ACC112 (cell line): ENCODE data around the gene CDH22.

Experiments used
- H2AFZ ChIP-seq: fragments of 200-600 bp; sonication (generic); one replicate; pipeline ENCODE4 v1.6.0; 2017; ENCODE audit warnings: antibody characterized with exemption, low read length; ENCODE audit not compliant: unreplicated experiment
- H3K27ac ChIP-seq: fragments of 200-600 bp; sonication (generic); 2 replicates; pipeline ENCODE4 v1.5.1; 2014; ENCODE audit warnings: low read depth, mild to moderate bottlenecking, antibody characterized with exemption, low read length, moderate library complexity
- H3K27me3 ChIP-seq: fragments of 200-600 bp; sonication (generic); 2 replicates; pipeline ENCODE4 v1.6.1; 2014; ENCODE audit warnings: mild to moderate bottlenecking, antibody characterized with exemption, low read length, moderate library complexity, mixed read lengths; ENCODE audit not compliant: insufficient read depth
- H3K36me3 ChIP-seq: fragments of 200-600 bp; sonication (generic); 2 replicates; pipeline ENCODE4 v1.6.1; 2016; ENCODE audit warnings: mild to moderate bottlenecking, antibody characterized with exemption, low read length, moderate library complexity, mixed read lengths; ENCODE audit not compliant: insufficient read depth
- H3K4me1 ChIP-seq: fragments of 200-600 bp; sonication (generic); one replicate; pipeline ENCODE4 v1.6.1; 2016; ENCODE audit warnings: low read length, mixed read lengths; ENCODE audit not compliant: insufficient read depth, unreplicated experiment, control insufficient read depth
- H3K4me3 ChIP-seq: fragments of 200-600 bp; sonication (generic); 2 replicates; pipeline ENCODE4 v1.5.1; 2014; ENCODE audit warnings: mild to moderate bottlenecking, low read depth, low read length
- H3K79me2 ChIP-seq: fragments of 200-600 bp; sonication (generic); one replicate; pipeline ENCODE4 v1.6.0; 2016; ENCODE audit warnings: low read length; ENCODE audit not compliant: control insufficient read depth, unreplicated experiment, insufficient read depth

CDH22 gene

DNA sequence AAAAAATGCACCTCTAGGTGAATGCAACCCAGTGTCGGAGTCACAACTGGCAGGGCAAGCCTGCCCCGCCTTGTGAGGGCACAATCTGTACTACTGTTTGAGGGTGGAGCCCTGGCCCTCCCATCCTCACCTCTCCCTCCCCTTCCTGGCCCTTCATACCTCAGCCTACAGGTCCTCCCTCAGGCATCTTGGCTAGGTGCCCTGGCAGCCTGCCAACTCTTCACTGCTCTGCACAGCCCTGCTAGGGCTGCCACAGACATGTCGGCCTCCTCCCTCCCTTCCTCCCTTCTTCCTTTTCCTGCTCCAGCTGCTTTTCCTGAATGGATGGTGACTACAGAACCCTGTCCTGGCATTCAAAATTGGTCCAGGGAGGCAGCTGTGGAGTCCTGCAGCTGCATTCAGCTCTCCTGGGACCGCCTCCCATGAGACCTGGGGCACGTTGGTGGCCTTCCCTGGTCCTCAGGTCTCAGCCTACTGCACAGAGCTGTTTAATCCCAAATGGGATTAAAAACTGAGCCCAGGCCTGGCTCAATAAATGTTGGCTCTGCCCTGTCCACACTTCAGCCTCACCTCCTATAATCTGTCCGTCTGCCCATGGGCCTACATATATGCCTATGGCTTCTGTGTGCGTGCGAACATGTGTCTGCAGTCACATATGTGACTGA, 52.7 kb downstream of the CDH22 start:
- no peak overlapping the region for H2AFZ ChIP-seq
- no peaks in the 10 kb centered on the region for H3K4me1 ChIP-seq
- H3K27ac ChIP-seq: no peak overlapping the region
- no peaks in the 10 kb centered on the region for H3K36me3 ChIP-seq
- no peak overlapping the region for H3K4me3 ChIP-seq
- peaks cover 65% of the 10 kb centered on the region for H3K27me3 ChIP-seq
- no peaks in the 10 kb centered on the region for H3K79me2 ChIP-seq

DNA sequence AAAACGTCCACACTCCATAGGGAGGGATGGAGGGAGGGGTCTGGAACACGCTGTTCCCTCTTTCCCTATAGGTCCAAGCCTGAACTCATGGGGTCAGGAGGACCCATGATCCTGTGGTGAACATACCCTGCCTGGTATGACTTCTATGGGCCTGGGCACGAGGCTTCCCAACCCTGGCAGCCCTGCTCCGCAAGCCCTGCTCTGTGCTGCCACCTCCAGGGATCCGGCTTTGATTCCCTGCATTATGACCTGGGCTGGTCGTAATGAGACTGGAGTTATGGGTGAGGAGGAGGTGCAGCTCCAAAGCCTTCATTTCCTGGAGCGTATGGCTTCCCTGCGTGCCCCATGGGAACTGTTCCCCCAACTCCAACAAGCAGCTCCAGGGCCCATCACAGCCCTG, 54.9 kb downstream of the CDH22 start:
- Histone ChIP-seq H2AFZ (no peak overlapping the region), H3K27me3 (peaks cover 70% of the 10 kb centered on the region), H3K27ac (no peak overlapping the region), H3K4me1 (no peaks in the 10 kb centered on the region), H3K79me2 (no peaks in the 10 kb centered on the region), H3K36me3 (no peaks in the 10 kb centered on the region), H3K4me3 (no peak overlapping the region)

GRCh38 chr20:46252352-46253091, 55.8 kb downstream of the CDH22 start:
- Histone ChIP-seq H3K27ac (no peak overlapping the region), H3K79me2 (no peaks in the 10 kb centered on the region), H3K36me3 (no peaks in the 10 kb centered on the region), H3K4me3 (no peak overlapping the region), H3K4me1 (no peaks in the 10 kb centered on the region), H3K27me3 (peaks cover 70% of the 10 kb centered on the region), H2AFZ (no peak overlapping the region)

DNA sequence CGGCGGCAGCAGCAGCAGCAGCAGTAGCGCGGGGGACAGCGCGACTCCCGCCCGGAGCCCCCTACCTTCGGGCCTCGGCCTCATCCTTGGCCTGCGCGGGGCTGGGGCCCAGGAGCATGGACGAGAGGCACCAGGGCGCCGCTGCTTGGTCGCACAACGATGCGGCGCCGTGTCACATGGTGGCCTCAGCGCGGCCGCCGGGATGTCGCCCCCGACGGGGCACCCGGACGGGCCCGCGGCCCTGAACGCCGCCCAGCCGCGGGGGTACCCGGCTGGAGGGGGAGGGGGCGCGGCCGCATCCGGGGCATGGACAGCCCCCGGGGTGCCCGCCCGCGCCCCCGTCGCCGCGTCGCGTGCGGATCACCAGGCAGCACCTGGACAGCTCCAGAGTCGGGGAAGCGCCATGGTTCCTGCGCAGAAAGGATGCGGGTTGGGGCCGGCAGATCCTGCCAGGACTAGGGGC, 57.1 kb downstream of the CDH22 start:
- no peak overlapping the region for H3K27ac ChIP-seq
- no peaks in the 10 kb centered on the region for H3K79me2 ChIP-seq
- no peak overlapping the region for H3K4me3 ChIP-seq
- no peaks in the 10 kb centered on the region for H3K4me1 ChIP-seq
- H3K27me3 ChIP-seq: peaks cover 75% of the 10 kb centered on the region
- H3K36me3 ChIP-seq: no peaks in the 10 kb centered on the region
- no peak overlapping the region for H2AFZ ChIP-seq

GRCh38 chr20:46250772-46251171, 57.5 kb downstream of the CDH22 start:
- Histone ChIP-seq H3K4me1 (no peaks in the 10 kb centered on the region), H2AFZ (no peak overlapping the region), H3K79me2 (no peaks in the 10 kb centered on the region), H3K27ac (no peak overlapping the region), H3K4me3 (no peak overlapping the region), H3K27me3 (peaks cover 75% of the 10 kb centered on the region), H3K36me3 (no peaks in the 10 kb centered on the region)

GRCh38 chr20:46249671-46250070, 58.6 kb downstream of the CDH22 start:
- Histone ChIP-seq H2AFZ (no peak overlapping the region), H3K27me3 (peaks cover 85% of the 10 kb centered on the region), H3K36me3 (no peaks in the 10 kb centered on the region), H3K27ac (no peak overlapping the region), H3K4me1 (no peaks in the 10 kb centered on the region), H3K79me2 (no peaks in the 10 kb centered on the region), H3K4me3 (no peak overlapping the region)

DNA sequence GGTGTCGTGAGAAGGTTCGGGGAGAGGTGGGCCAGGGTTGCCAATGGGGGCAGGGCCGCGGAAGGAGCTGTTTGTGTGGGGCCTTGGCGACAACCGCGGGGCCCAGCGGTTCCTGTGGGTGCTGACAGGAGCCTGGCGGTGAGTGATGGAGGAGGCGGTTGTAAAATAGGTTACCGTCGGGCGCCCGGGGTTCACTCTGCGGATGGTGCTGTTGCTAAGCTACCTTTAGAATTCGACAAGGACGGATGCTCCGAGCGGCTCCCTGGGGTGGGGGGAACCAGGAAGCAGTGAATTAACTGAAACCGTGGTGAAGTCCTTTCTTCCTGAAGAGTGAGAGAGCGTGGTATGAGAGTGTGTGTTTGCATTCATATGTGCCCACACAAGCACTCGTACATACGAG, 61.7 kb downstream of the CDH22 start:
- H3K36me3 ChIP-seq: no peaks in the 10 kb centered on the region

GRCh38 chr20:46243707-46244628, 64.3 kb downstream of the CDH22 start:
- H3K79me2 ChIP-seq: no peaks in the 10 kb centered on the region
- H2AFZ ChIP-seq: no peak overlapping the region
- H3K27me3 ChIP-seq: peaks cover 88% of the 10 kb centered on the region
- no peak overlapping the region for H3K27ac ChIP-seq
- no peaks in the 10 kb centered on the region for H3K4me1 ChIP-seq
- H3K4me3 ChIP-seq: no peak overlapping the region
- H3K36me3 ChIP-seq: no peaks in the 10 kb centered on the region

More for the DNA sequence above, 61.7 kb downstream of the CDH22 start:
- H3K4me3 ChIP-seq: no peak overlapping the region
- H3K79me2 ChIP-seq: no peaks in the 10 kb centered on the region
- peaks cover 87% of the 10 kb centered on the region for H3K27me3 ChIP-seq
- H3K4me1 ChIP-seq: no peaks in the 10 kb centered on the region
- no peak overlapping the region for H3K27ac ChIP-seq
- no peak overlapping the region for H2AFZ ChIP-seq

GRCh38 chr20:46242390-46242789, 65.9 kb downstream of the CDH22 start:
- Histone ChIP-seq H3K27me3 (peaks cover 88% of the 10 kb centered on the region), H3K79me2 (no peaks in the 10 kb centered on the region), H2AFZ (no peak overlapping the region), H3K4me1 (no peaks in the 10 kb centered on the region), H3K36me3 (no peaks in the 10 kb centered on the region), H3K27ac (no peak overlapping the region), H3K4me3 (no peak overlapping the region)

DNA sequence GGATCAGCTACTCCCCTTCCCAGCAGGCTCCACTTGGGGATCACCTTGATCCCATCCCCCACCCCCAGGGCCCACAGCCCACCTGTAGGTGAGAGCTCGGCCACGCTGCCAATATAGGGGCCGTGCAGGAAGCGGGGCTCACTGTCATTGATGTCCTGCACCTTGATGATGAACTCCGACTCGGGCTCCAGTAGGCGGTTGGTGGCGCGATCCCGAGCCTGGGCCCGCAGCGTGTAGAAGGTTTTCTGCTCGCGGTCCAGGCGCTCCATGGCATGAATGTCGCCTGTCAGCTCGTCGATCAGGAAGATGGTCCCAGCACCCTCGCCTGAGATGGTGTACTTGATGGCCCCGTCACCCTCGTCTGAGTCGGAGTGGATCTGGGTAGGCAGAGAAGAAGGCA, 67.4 kb downstream of the CDH22 start:
- H3K4me1 ChIP-seq: no peaks in the 10 kb centered on the region
- no peaks in the 10 kb centered on the region for H3K36me3 ChIP-seq
- no peak overlapping the region for H3K4me3 ChIP-seq
- H3K27me3 ChIP-seq: peaks cover 82% of the 10 kb centered on the region
- H2AFZ ChIP-seq: no peak overlapping the region
- H3K27ac ChIP-seq: no peak overlapping the region
- H3K79me2 ChIP-seq: no peaks in the 10 kb centered on the region
